Endothelial cell of umbilical vein (primary cell): Measurements from ENCODE around the gene CBFA2T3. TPM values are rescaled to one million over a fixed set of nuclear protein-coding genes. Genes with fewer than 3 reads are reported as not detected.

Source experiments
- BruUV-seq: library from RNA; stranded (reverse); fragments of 400-500 nt; replicated peaks from 2 replicates; lab custom pipeline; 2021; lab: Mats Ljungman, UMichigan
- CTCF ChIA-PET: fragments of 300-600, 350-600 bp; sonication (Branson Sonifier 250); formaldehyde crosslinking; loops from one replicate; lab custom pipeline; 2021; ENCODE audit warnings: antibody characterized with exemption, inconsistent platforms; lab: Charles Lee
- POLR2A ChIA-PET: fragments of 300-600, 350-600 bp; sonication (Branson Sonifier 250); formaldehyde crosslinking; loops from one replicate; lab custom pipeline; 2021; ENCODE audit warnings: antibody characterized with exemption, inconsistent platforms; lab: Charles Lee
- DNase-seq: peaks from one replicate; pipeline ENCODE4 v3.0.0-alpha.2; 2011; ENCODE audit warnings: low read depth, low spot score
- FAIRE-seq: peaks from 2 replicates; lab custom pipeline; 2011; peaks lifted over from hg19 to GRCh38; lab: Jason Lieb, UNC
- H2AFZ ChIP-seq: 2 replicates; pipeline ENCODE4 v1.6.0; 2012; ENCODE audit warnings: low read depth, low read length, control low read depth, inconsistent platforms
- H3K27ac ChIP-seq: 2 replicates; pipeline ENCODE4 v1.5.1; 2011; ENCODE audit warnings: low read depth, mild to moderate bottlenecking, control low read depth, low read length, moderate library complexity; ENCODE audit not compliant: insufficient read depth
- H3K27me3 ChIP-seq, 2 experiments: 2 replicates each; pipeline versions ENCODE4 v1.6.0 to v1.6.1; 2011; ENCODE audit warnings: low read length in 2 of 2, mixed read lengths in 1 of 2; ENCODE audit not compliant: control insufficient read depth in 2 of 2, insufficient read depth in 2 of 2
- H3K36me3 ChIP-seq, 2 experiments: 2 replicates in 1 of 2; 3 replicates in 1 of 2; pipeline ENCODE4 v1.5.1; 2011; ENCODE audit warnings: low read length in 2 of 2, mild to moderate bottlenecking in 1 of 2, moderate library complexity in 1 of 2; ENCODE audit not compliant: control insufficient read depth in 2 of 2, insufficient read depth in 2 of 2; ENCODE audit errors: extremely low read depth in 1 of 2
- H3K4me1 ChIP-seq: 3 replicates; pipeline ENCODE4 v1.5.1; 2011; ENCODE audit warnings: mild to moderate bottlenecking, low read length; ENCODE audit not compliant: control insufficient read depth, insufficient read depth; ENCODE audit errors: extremely low read depth
- H3K4me2 ChIP-seq: 2 replicates; pipeline ENCODE4 v1.6.1; 2011; ENCODE audit warnings: low read length, control low read depth, mixed read lengths; ENCODE audit not compliant: insufficient read depth
- H3K4me3 ChIP-seq, 3 experiments: fragments of 200-600 bp in 1 of 3; sonication (generic), shearing (Covaris generic) in 1 of 3; replicated peaks in 1 of 3; 2 replicates each; pipeline ENCODE4 v1.5.1; 2011 to 2016; ENCODE audit warnings: control low read depth in 3 of 3, low read length in 3 of 3, mild to moderate bottlenecking in 2 of 3, inconsistent platforms in 1 of 3, low read depth in 1 of 3, moderate library complexity in 1 of 3; ENCODE audit not compliant: insufficient read depth in 1 of 3
- H3K79me2 ChIP-seq: 2 replicates; pipeline ENCODE4 v1.6.0; 2012; ENCODE audit warnings: low read length, inconsistent platforms; ENCODE audit not compliant: control insufficient read depth, insufficient read depth
- H3K9ac ChIP-seq: replicated peaks from 2 replicates; pipeline ENCODE3; 2011; ENCODE audit warnings: low read length, control low read depth; ENCODE audit not compliant: insufficient read depth; ENCODE audit errors: extremely low read depth
- H3K9me1 ChIP-seq: replicated peaks from 3 replicates; pipeline ENCODE4 v1.6.0; 2011; ENCODE audit warnings: mild to moderate bottlenecking, low read length; ENCODE audit not compliant: control insufficient read depth, insufficient read depth; ENCODE audit errors: extremely low read depth
- H3K9me3 ChIP-seq: replicated peaks from 2 replicates; pipeline ENCODE4 v1.5.1; 2012; ENCODE audit warnings: low read length, inconsistent platforms; ENCODE audit not compliant: control insufficient read depth, insufficient read depth
- H4K20me1 ChIP-seq: replicated peaks from 2 replicates; pipeline ENCODE3; 2011; ENCODE audit warnings: mild to moderate bottlenecking, low read length; ENCODE audit not compliant: control insufficient read depth, insufficient read depth; ENCODE audit errors: extremely low read depth
- CTCF ChIP-seq, 2 donors: IDR thresholded peaks; 1 replicate in 1 of 2; 2 replicates in 1 of 2; pipeline ENCODE4 v1.5.1; 2011; ENCODE audit warnings: low read length in 2 of 2, mild to moderate bottlenecking in 2 of 2, moderate library complexity in 2 of 2, control low read depth in 1 of 2, inconsistent platforms in 1 of 2, low read depth in 1 of 2; ENCODE audit not compliant: insufficient read depth in 1 of 2; ENCODE audit errors: extremely low read depth in 1 of 2
- EZH2 ChIP-seq: IDR thresholded peaks from 2 replicates; pipeline ENCODE4 v1.6.1; 2012; ENCODE audit warnings: borderline replicate concordance, low read depth, mild to moderate bottlenecking, moderate library complexity, low read length, inconsistent platforms; ENCODE audit not compliant: severe bottlenecking
- FOS ChIP-seq: IDR thresholded peaks from 2 replicates; pipeline ENCODE4 v1.6.1; 2011; ENCODE audit warnings: mild to moderate bottlenecking, low read length, moderate library complexity, borderline replicate concordance; ENCODE audit not compliant: insufficient read depth
- GATA2 ChIP-seq: IDR thresholded peaks from 2 replicates; pipeline ENCODE4 v1.7.0; 2011; ENCODE audit warnings: low read depth, mild to moderate bottlenecking, moderate library complexity, mixed read lengths, low read length; ENCODE audit not compliant: insufficient read length, insufficient read depth
- JUN ChIP-seq: IDR thresholded peaks from 2 replicates; pipeline ENCODE4 v1.6.1; 2011; ENCODE audit warnings: borderline replicate concordance, low read depth; ENCODE audit not compliant: insufficient read length, insufficient read depth
- MAX ChIP-seq: IDR thresholded peaks from 2 replicates; pipeline ENCODE4 v1.6.1; 2011; ENCODE audit not compliant: insufficient read depth, insufficient read length
- MYC ChIP-seq: IDR thresholded peaks from one replicate; pipeline ENCODE4 v1.6.1; 2011; ENCODE audit warnings: mild to moderate bottlenecking, low read depth, low read length
- POLR2A ChIP-seq: IDR thresholded peaks from 2 replicates; pipeline ENCODE4 v1.6.1; 2012; ENCODE audit warnings: low read depth, mild to moderate bottlenecking, control low read depth, low read length
- POLR2AphosphoS5 ChIP-seq: IDR thresholded peaks from 2 replicates; pipeline ENCODE4 v1.6.1; 2012; ENCODE audit warnings: low read depth, mild to moderate bottlenecking, control low read depth, low read length, moderate library complexity; ENCODE audit not compliant: insufficient read depth
- dilution Hi-C: fragments of 300-500 bp; cut with MboI; formaldehyde crosslinking; loops from one replicate; pipeline ENCODE4 v1.15.0; 2019; ENCODE audit warnings: low sequenced_read_pairs; ENCODE audit not compliant: extremely low pct_ligation_motif_present
- intact Hi-C: fragments of 100-400 bp; cut with micrococcal nuclease; formaldehyde crosslinking; loops from one replicate; pipeline ENCODE4 v1.10.0; 2022
- polyA plus RNA-seq, 4 experiments: library from polyadenylated mRNA; depleted of rRNA in 3 of 4; stranded (reverse) in 3 of 4; unstranded in 1 of 4; fragments of >200 nt; gene quantifications; 2 replicates each; pipeline versions ENCODE4 v1.2.1 to v1.2.3, GENCODE V29; 2011 to 2012; ENCODE audit warnings: missing spikeins in 1 of 4
- total RNA-seq: library from RNA; stranded (reverse); gene quantifications from 2 replicates; pipeline ENCODE4 v1.2.3, GENCODE V29; 2021

Gene CBFA2T3
- total and polyA plus RNA-seq, 2 donors (not counting 3 experiments of a cell fraction or from before 2014, with no cell fraction given): not detected

GRCh38 chr16:88904676-88905365, 72.2 kb downstream of the CBFA2T3 start:
- H3K36me3 ChIP-seq: no peaks in the 10 kb centered on the region
- POLR2A ChIA-PET: no interaction called here
- no peaks in the 10 kb centered on the region for H3K9me3 ChIP-seq
- dilution Hi-C loops: no loop called here
- H4K20me1 ChIP-seq: no peaks in the 10 kb centered on the region
- no peak overlapping the region for H2AFZ ChIP-seq
- FAIRE-seq (no peak), DNase-seq (no peak)
- intact Hi-C loops: no loop called here
- BruUV-seq: no TSS peak
- H3K4me1 ChIP-seq: no peaks in the 10 kb centered on the region
- H3K27ac ChIP-seq: no peak overlapping the region
- H3K79me2 ChIP-seq: no peaks in the 10 kb centered on the region
- H3K27me3 ChIP-seq: no peaks in the 10 kb centered on the region
- CTCF ChIA-PET: no interaction called here
- no peak for TF ChIP-seq CTCF (IDR thresholded peaks at IDR 0.05; ENCODE audit: extremely low read depth in 1 of 2, insufficient read depth in 1 of 2, low read depth in 1 of 2, low read length in 2 of 2)
- TF ChIP-seq POLR2A: no peak
- TF ChIP-seq EZH2: no peak
- TF ChIP-seq JUN: no peak
- TF ChIP-seq MYC: no peak
- TF ChIP-seq MAX: no peak
- no peak for TF ChIP-seq GATA2
- TF ChIP-seq FOS: no peak
- TF ChIP-seq POLR2AphosphoS5: no peak
- no peak overlapping the region for H3K4me2 ChIP-seq
- no peak overlapping the region for H3K4me3 ChIP-seq
- no peaks in the 10 kb centered on the region for H3K9me1 ChIP-seq
- no peak overlapping the region for H3K9ac ChIP-seq
